K562 (cell line): ENCODE data around the gene SPOUT1. TPM values are rescaled to one million over a fixed set of nuclear protein-coding genes. Genes with fewer than 3 reads are reported as not detected.

Experiments used
- CHD4 ChIP-seq: fragments of 200-600 bp; sonication (generic); IDR thresholded peaks from 3 replicates; pipeline ENCODE4 v1.6.1; 2012; ENCODE audit warnings: low read depth, mild to moderate bottlenecking, mixed read lengths, low read length, inconsistent platforms; ENCODE audit not compliant: insufficient read depth, insufficient replicate concordance, poor library complexity, severe bottlenecking
- DDX20 ChIP-seq: fragments of 450-650 bp; IDR thresholded peaks from 2 replicates; pipeline ENCODE4 v1.6.1; 2016; ENCODE audit warnings: missing genetic modification characterization, low read depth, mild to moderate bottlenecking, missing compliant biosample characterization, moderate library complexity
- EGR1 ChIP-seq: fragments of 450-650 bp; conservative IDR thresholded peaks from 2 replicates; pipeline ENCODE4 v1.6.1; 2017; ENCODE audit warnings: mild to moderate bottlenecking
- FOXJ3 ChIP-seq: sonication (generic); formaldehyde crosslinking; IDR thresholded peaks from 2 replicates; pipeline ENCODE4 v1.4.0; 2020; ENCODE audit warnings: mild to moderate bottlenecking, missing genetic modification reagents
- GMEB1 ChIP-seq: fragments of 250-450 bp; sonication (Bioruptor Pico); IDR thresholded peaks from 2 replicates; pipeline ENCODE4 v1.4.0; 2020; ENCODE audit warnings: mild to moderate bottlenecking
- IFI16 ChIP-seq: fragments of 250-450 bp; sonication (Bioruptor Pico); IDR thresholded peaks from 2 replicates; pipeline ENCODE4 v2.1.2; 2022; ENCODE audit warnings: mild to moderate bottlenecking, inconsistent platforms
- MEIS2 ChIP-seq: fragments of 450-650 bp; IDR thresholded peaks from 2 replicates; pipeline ENCODE4 v1.6.1; 2014; ENCODE audit warnings: mild to moderate bottlenecking; ENCODE audit not compliant: partially characterized antibody
- NR2C1 ChIP-seq, 2 experiments: fragments of 450-650 bp; IDR thresholded peaks; 2 replicates each; pipeline ENCODE4 v1.6.1; 2017; ENCODE audit warnings: mild to moderate bottlenecking in 2 of 2, antibody characterized with exemption in 1 of 2, inconsistent platforms in 1 of 2, missing compliant biosample characterization in 1 of 2, missing genetic modification characterization in 1 of 2
- POLR2A ChIP-seq: fragments of 450-650 bp; conservative IDR thresholded peaks from 2 replicates; pipeline ENCODE4 v1.6.1; 2016
- POLR3A ChIP-seq: IDR thresholded peaks from 2 replicates; pipeline ENCODE4 v1.6.1; 2011; ENCODE audit warnings: borderline replicate concordance, mild to moderate bottlenecking, moderate library complexity; ENCODE audit not compliant: insufficient read length, insufficient read depth; ENCODE audit errors: extremely low read depth
- PRMT5 ChIP-seq: sonication (generic); formaldehyde crosslinking; IDR thresholded peaks from 2 replicates; pipeline ENCODE4 v1.5.0; 2020; ENCODE audit warnings: missing genetic modification reagents
- RHOXF2B ChIP-seq: fragments of 250-450 bp; sonication (Bioruptor Pico); conservative IDR thresholded peaks from 2 replicates; pipeline ENCODE4 v1.5.1; 2021
- SIN3A ChIP-seq, 2 experiments: fragments of 150-350 bp in 1 of 2; IDR thresholded peaks; 2 replicates each; pipeline ENCODE4 v1.6.1; 2011 to 2016; ENCODE audit warnings: borderline replicate concordance in 2 of 2, low read depth in 2 of 2, low read length in 2 of 2, mild to moderate bottlenecking in 2 of 2, moderate library complexity in 2 of 2; ENCODE audit not compliant: control insufficient read depth in 1 of 2
- SRSF1 ChIP-seq: fragments of 200-400 bp; formaldehyde crosslinking; IDR thresholded peaks from 2 replicates; pipeline ENCODE4 v1.6.1; 2017; ENCODE audit warnings: mild to moderate bottlenecking, low read depth, low read length, moderate library complexity
- SRSF3 ChIP-seq: fragments of 200-400 bp; formaldehyde crosslinking; IDR thresholded peaks from 2 replicates; pipeline ENCODE4 v1.6.1; 2016; ENCODE audit warnings: mild to moderate bottlenecking, low read length, moderate library complexity; ENCODE audit not compliant: insufficient read depth
- TAF1 ChIP-seq: IDR thresholded peaks from 2 replicates; pipeline ENCODE4 v1.6.1; 2011; ENCODE audit warnings: mild to moderate bottlenecking, low read length, moderate library complexity; ENCODE audit not compliant: insufficient read depth, control insufficient read depth, severe bottlenecking; ENCODE audit errors: extremely low read depth
- TFAP4 ChIP-seq: sonication (generic); formaldehyde crosslinking; IDR thresholded peaks from 2 replicates; pipeline ENCODE4 v1.8.0; 2022; ENCODE audit warnings: missing genetic modification reagents, mild to moderate bottlenecking, moderate library complexity, borderline replicate concordance
- polyA plus RNA-seq, 8 experiments: library from polyadenylated mRNA; depleted of rRNA in 4 of 8; stranded (reverse) in 5 of 8; unstranded in 3 of 8; fragments of >200 nt; fragmentation: Nextera tagmentation in 2 of 8; fragmentation: Illumina TruSeq in 1 of 8; extraction: Ambion mirVana in 2 of 8; extraction: Trizol in 1 of 8; gene quantifications; 2 replicates each; pipeline versions ENCODE4 v1.2.1 to v1.2.3, GENCODE V29; 2011 to 2014; ENCODE audit warnings: inconsistent platforms in 1 of 8, missing spikeins in 1 of 8
- total RNA-seq, 7 experiments: library from RNA; depleted of rRNA in 6 of 7; stranded (reverse); fragments of >200 nt in 6 of 7; fragmentation: Illumina TruSeq in 2 of 7; extraction: Trizol in 2 of 7; gene quantifications; 2 replicates each; pipeline versions ENCODE4 v1.2.1 to v1.2.3, GENCODE V29; 2011 to 2021; ENCODE audit warnings: low replicate concordance in 1 of 7
- TF ChIP-seq, protein P1 (sequence below): fragments of 450-650 bp; IDR thresholded peaks from 2 replicates; pipeline ENCODE4 v1.6.1; 2016
- TF ChIP-seq, protein P2 (sequence below): sonication (generic); formaldehyde crosslinking; IDR thresholded peaks from 2 replicates; pipeline ENCODE4 v1.8.1; 2023; ENCODE audit warnings: mild to moderate bottlenecking, missing genetic modification reagents

Gene SPOUT1
- total and polyA plus RNA-seq, 9 of the 15 experiments (the other 6 are each of a cell fraction or from before 2014, with no cell fraction given) = 10.6 to 121 (median 37.4) TPM

GRCh38 chr9:128819716-128820664, 9.6 kb downstream of the SPOUT1 start (continued):
- TF ChIP-seq POLR3A = no peak
- no peak for TF ChIP-seq EGR1
- TF ChIP-seq SIN3A (IDR thresholded peaks at IDR 0.05; ENCODE audit: borderline replicate concordance in 2 of 2, control insufficient read depth in 1 of 2, low read depth in 2 of 2, low read length in 2 of 2) = peak in 1 of 2 experiments; percentile 53; a peak in 1 of 4 replicates
- TF ChIP-seq, protein P1, sequence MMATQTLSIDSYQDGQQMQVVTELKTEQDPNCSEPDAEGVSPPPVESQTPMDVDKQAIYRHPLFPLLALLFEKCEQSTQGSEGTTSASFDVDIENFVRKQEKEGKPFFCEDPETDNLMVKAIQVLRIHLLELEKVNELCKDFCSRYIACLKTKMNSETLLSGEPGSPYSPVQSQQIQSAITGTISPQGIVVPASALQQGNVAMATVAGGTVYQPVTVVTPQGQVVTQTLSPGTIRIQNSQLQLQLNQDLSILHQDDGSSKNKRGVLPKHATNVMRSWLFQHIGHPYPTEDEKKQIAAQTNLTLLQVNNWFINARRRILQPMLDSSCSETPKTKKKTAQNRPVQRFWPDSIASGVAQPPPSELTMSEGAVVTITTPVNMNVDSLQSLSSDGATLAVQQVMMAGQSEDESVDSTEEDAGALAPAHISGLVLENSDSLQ = peak; percentile 89
- TF ChIP-seq IFI16 (CRISPR knock-in tag) = no peak
- no peak for TF ChIP-seq SRSF1
- TF ChIP-seq TAF1 = peak; percentile 18
- TF ChIP-seq, protein P2, sequence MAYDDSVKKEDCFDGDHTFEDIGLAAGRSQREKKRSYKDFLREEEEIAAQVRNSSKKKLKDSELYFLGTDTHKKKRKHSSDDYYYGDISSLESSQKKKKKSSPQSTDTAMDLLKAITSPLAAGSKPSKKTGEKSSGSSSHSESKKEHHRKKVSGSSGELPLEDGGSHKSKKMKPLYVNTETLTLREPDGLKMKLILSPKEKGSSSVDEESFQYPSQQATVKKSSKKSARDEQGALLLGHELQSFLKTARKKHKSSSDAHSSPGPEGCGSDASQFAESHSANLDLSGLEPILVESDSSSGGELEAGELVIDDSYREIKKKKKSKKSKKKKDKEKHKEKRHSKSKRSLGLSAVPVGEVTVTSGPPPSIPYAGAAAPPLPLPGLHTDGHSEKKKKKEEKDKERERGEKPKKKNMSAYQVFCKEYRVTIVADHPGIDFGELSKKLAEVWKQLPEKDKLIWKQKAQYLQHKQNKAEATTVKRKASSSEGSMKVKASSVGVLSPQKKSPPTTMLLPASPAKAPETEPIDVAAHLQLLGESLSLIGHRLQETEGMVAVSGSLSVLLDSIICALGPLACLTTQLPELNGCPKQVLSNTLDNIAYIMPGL = no peak
- peak; percentile 87 for TF ChIP-seq MEIS2
- no peak for TF ChIP-seq GMEB1 (CRISPR knock-in tag)
- TF ChIP-seq CHD4 = no peak
- no peak for TF ChIP-seq FOXJ3 (CRISPR knock-in tag)
- no peak for TF ChIP-seq NR2C1 (IDR thresholded peaks at IDR 0.05)
- TF ChIP-seq NR2C1 (tag; IDR thresholded peaks at IDR 0.05) = no peak
- no peak for TF ChIP-seq SRSF3
- no peak for TF ChIP-seq DDX20 (tag)
- no peak for TF ChIP-seq RHOXF2B (CRISPR knock-in tag)
- TF ChIP-seq TFAP4 = peak; percentile 7; the same call in 1 of the 2 replicates
- TF ChIP-seq PRMT5 (CRISPR knock-in tag) = no peak
- TF ChIP-seq POLR2A = peak; percentile 19; the same call in 1 of the 2 replicates
